Peyer's patch (tissue), 4 donors: Measurements from ENCODE around the gene OR52K2.

Source experiments
- POLR2A ChIP-seq, 2 donors: fragments of 450-650 bp; IDR thresholded peaks; one replicate each; pipeline ENCODE4 v1.5.1; 2017; ENCODE audit warnings: antibody characterized with exemption in 2 of 2, mild to moderate bottlenecking in 2 of 2, moderate library complexity in 2 of 2
- TF ChIP-seq, protein P1 (sequence below), 6 experiments: fragments of 450-650 bp in 4 of 6; fragments of 200-600 bp in 2 of 6; sonication (generic) in 1 of 6; IDR thresholded peaks; one replicate each; pipeline ENCODE4 v1.5.1; 2017 to 2019; ENCODE audit warnings: antibody characterized with exemption in 6 of 6, mild to moderate bottlenecking in 3 of 6, moderate library complexity in 1 of 6

DNA sequence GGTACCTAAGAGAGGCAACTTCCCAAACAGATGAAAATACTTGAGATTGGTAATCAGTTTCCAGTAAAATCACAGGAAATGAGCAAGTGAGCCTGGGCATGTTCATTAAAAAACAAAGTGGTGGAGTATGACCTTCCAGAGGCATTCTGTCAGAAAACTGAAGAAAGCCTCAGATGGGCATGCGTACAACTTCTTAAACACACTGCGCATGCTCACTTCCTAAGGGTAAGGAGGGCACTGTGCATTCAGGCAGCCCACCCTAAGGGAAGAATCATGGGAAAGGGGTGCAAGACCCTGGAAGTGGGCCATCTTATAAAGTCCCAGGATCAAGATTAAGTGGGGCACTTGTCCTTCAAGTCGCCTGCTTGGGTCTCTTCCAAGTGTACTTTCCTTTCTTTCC, 4.0 kb downstream of the OR52K2 start:
- TF ChIP-seq POLR2A (IDR thresholded peaks at IDR 0.05) = no peak
- TF ChIP-seq, protein P1, sequence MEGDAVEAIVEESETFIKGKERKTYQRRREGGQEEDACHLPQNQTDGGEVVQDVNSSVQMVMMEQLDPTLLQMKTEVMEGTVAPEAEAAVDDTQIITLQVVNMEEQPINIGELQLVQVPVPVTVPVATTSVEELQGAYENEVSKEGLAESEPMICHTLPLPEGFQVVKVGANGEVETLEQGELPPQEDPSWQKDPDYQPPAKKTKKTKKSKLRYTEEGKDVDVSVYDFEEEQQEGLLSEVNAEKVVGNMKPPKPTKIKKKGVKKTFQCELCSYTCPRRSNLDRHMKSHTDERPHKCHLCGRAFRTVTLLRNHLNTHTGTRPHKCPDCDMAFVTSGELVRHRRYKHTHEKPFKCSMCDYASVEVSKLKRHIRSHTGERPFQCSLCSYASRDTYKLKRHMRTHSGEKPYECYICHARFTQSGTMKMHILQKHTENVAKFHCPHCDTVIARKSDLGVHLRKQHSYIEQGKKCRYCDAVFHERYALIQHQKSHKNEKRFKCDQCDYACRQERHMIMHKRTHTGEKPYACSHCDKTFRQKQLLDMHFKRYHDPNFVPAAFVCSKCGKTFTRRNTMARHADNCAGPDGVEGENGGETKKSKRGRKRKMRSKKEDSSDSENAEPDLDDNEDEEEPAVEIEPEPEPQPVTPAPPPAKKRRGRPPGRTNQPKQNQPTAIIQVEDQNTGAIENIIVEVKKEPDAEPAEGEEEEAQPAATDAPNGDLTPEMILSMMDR (IDR thresholded peaks at IDR 0.05) = no peak
